Fibroblast of peridontal ligament (primary cell): ENCODE measurements around the gene METTL16.
"Not testable (repeated sequence)": the region's sequence is repeated elsewhere in the genome, so short reads cannot be mapped to it uniquely, and the experiment has no call there.

Experiments
- DNase-seq: peaks from one replicate; pipeline ENCODE4 v3.0.0-alpha.2; 2010; ENCODE audit errors: extremely low read depth

METTL16 gene

GRCh38 chr17:2511462-2512369 lies at the start of gene METTL16:
TSS of gene METTL16 (minus strand) at chr17:2511888. CDS start at chr17:2502331, 9,557 bp downstream.
- peak; percentile 99 for DNase-seq

GRCh38 chr17:2560658-2561057 lies 49.0 kb upstream of the METTL16 start:
- DNase-seq = no peak

GRCh38 chr17:2551928-2552327 lies 40.2 kb upstream of the METTL16 start:
- DNase-seq = no peak

- no peak for DNase-seq
Measured at GRCh38 chr17:2551493-2551892, 39.8 kb upstream of the METTL16 start.

GRCh38 chr17:2549392-2550211 lies 37.9 kb upstream of the METTL16 start:
- no peak for DNase-seq

- DNase-seq = not testable (repeated sequence)
Measured at GRCh38 chr17:2548026-2548425, 36.3 kb upstream of the METTL16 start.

- DNase-seq = peak; percentile 18
Measured at GRCh38 chr17:2547176-2547575, 35.5 kb upstream of the METTL16 start.

- no peak for DNase-seq
Measured at GRCh38 chr17:2545393-2545792, 33.7 kb upstream of the METTL16 start.

- DNase-seq = no peak
Measured at GRCh38 chr17:2542456-2542855, 30.8 kb upstream of the METTL16 start.

- no peak for DNase-seq
Measured at GRCh38 chr17:2542056-2542455, 30.4 kb upstream of the METTL16 start.

- peak; percentile 9 for DNase-seq
Measured at GRCh38 chr17:2537579-2537978, 25.9 kb upstream of the METTL16 start.

GRCh38 chr17:2532146-2532720 lies 20.5 kb upstream of the METTL16 start:
- DNase-seq = no peak

- not testable (repeated sequence) for DNase-seq
Measured at GRCh38 chr17:2531243-2531954, 19.7 kb upstream of the METTL16 start.

GRCh38 chr17:2521775-2522410 lies 10.2 kb upstream of the METTL16 start:
- not testable (repeated sequence) for DNase-seq

- DNase-seq = no peak
Measured at GRCh38 chr17:2521257-2521656, 9.6 kb upstream of the METTL16 start.

- no peak for DNase-seq
Measured at GRCh38 chr17:2517539-2517938, 5.9 kb upstream of the METTL16 start.

GRCh38 chr17:2511138-2511461 lies 588 bp downstream of the METTL16 start:
- no peak for DNase-seq

- DNase-seq = no peak
Measured at GRCh38 chr17:2510559-2510958, 1.1 kb downstream of the METTL16 start.

GRCh38 chr17:2508035-2508434 lies 3.7 kb downstream of the METTL16 start:
- DNase-seq = no peak

- DNase-seq = not testable (repeated sequence)
Measured at GRCh38 chr17:2507015-2507414, 4.7 kb downstream of the METTL16 start.

GRCh38 chr17:2503627-2504026 lies 8.1 kb downstream of the METTL16 start:
- no peak for DNase-seq
